Retina (tissue), 1 donor: ENCODE results near the gene PDSS2.
A peak's percentile ranks its signal among the peaks of the same experiment; 100 is the strongest.

Experiments
- DNase-seq: peaks from one replicate; pipeline ENCODE4 v3.0.0-alpha.2; 2016

The PDSS2 gene

DNA sequence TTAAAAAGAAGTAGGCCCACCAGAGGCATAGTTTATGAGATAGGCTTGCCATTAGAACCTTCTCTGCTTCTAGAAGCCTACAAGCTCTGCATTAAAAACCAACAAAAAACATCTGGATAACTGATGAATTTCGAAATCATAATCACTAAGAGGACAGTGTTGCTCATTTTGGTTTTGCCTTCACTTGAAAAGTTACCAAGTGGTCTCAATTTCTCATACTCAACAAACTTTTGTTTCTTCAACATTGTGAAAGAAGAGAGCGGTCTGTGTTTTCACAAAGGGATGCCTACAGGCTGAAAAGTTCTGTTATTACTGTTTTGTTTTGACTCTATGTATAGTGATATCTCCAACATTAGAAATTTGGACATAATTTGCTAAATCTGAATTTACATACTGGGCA, 98.9 kb downstream of the PDSS2 start:
- no peak for DNase-seq

DNA sequence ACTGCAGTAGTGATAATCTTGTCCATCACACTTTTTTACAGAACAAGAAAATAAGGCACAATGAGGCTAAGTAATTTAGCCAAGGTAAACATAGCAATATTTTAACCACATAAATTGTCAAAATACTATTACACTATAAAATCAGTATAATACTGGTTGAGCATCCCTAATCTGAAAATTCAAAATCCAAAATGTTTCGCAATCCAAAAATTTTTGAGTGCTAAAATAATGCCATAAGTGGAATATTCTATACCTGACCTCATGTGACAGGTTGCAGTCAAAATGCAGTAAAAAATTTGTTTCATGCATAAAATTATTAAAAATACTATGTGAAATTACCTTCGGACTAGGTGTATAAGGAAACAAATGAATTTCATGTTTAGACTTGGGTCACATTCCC, 101.5 kb downstream of the PDSS2 start:
- DNase-seq = no peak

DNA sequence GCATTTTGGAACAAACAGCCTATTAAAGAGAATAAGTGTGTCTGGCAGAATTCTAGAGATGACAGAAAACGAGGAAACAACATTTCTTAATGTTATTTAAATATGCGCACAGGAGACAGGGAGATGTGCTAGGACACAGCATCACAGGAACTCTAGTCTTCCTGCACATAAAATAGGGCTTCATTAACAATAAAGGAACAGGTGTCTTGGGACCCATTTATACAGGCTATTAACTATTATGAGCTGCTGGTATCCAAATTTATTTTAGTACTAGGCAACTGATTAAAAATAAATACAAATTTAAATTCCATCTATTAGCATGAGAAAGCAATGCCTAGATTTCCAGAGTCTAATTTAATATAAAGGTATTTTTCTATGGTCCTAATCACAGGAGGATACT, 102.3 kb downstream of the PDSS2 start:
- no peak for DNase-seq

DNA sequence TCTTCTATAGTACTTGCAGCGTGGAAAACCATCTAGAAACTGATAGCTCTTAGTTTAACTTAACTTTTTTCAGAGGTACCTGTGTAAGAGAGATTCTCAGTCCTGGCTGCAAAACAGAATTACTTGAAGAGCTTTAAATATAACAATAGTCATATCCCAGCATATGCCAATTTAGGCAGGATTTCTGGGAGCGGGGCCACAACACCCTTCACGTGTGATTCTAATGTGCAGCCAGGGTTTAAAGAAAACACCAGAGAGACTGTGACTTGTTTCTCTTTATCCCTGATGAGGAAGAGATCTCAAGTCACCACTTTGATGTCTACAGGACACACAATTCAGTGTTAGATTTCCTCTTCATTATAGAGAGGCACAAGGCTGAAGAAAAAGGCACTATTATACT, 103.7 kb downstream of the PDSS2 start:
- no peak for DNase-seq

DNA sequence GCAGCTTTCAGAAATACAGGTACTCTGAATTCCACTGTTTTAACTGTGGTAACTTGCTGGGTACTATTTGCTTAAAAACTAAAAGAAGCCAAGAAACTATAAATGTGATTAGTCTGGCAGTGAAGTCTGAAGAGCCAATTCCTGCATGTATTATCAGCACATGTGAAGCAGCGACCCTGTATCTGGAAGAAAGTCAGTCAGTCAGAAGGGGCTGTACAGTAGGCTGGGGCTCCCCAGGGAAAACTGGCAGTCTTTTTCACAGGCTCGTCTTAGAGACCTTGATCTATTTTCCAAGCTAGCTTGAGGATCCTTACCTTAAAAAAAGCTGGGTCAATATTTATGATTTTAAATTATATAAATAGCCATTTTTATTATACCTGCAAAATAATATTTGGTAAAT, 104.9 kb downstream of the PDSS2 start:
- peak; percentile 19 for DNase-seq

DNA sequence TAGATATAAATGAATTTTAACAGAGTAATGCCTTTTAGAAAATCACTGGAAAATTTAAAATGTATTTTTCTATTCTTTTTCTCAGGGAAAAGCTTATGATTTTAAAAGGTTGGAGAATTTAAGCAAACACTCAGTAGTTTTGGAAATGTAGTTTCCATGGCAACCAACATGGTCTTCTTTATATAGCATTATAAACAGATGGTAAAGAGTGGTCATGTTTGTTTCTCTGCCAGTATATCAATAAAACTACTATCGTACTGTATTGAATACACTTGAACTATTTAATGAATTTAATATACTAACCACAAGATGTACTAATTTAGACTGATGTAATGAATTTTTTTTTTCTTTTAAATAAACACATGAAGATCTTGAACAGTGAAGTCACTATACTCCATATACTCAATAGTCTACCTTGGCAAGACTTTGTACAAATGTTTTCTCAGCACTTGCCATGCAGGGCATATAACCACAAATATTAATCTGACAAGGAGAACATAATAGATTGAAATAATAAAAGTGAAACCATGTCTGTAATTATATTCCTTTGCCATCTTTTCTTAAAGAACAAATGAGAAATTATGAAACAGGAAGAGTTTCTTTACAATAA, 105.5 kb downstream of the PDSS2 start:
- DNase-seq = no peak

DNA sequence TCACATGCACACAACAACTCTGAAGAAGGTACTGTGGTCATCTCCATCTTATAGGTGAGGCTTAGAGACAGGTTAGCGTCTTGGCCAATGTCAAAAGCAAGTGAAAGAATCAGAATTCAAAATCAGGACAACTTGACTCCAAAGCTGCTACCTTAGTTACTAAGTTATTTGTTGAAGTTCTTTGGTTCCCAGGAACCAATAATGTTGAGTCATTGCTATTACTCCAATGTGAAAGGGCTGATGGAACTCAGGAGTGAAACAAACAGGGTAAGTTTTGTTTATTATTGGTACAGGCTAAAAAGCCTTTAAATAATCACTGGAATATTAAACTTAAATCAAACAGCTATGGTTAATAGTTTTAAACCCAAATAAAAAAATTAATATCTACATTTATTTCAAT, 111.1 kb downstream of the PDSS2 start:
- no peak for DNase-seq

DNA sequence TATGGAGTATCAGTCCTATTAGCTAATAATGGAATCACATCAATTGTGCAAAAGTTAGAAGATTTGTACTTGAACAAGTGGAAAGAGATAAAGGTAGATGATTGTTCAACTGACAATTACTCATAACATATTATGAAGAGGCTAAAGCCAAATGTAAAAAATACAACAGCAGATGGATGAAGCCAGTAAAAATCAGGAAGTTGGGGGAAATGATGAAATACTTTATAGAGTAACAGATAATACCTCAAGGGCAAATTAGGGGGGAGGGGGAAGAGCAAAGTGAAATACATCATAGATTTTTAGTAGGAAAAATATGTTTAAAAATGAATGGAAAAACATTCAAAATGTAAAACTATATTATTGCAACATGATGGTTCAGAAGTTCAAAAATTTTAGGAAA, 114.0 kb downstream of the PDSS2 start:
- DNase-seq = no peak

DNA sequence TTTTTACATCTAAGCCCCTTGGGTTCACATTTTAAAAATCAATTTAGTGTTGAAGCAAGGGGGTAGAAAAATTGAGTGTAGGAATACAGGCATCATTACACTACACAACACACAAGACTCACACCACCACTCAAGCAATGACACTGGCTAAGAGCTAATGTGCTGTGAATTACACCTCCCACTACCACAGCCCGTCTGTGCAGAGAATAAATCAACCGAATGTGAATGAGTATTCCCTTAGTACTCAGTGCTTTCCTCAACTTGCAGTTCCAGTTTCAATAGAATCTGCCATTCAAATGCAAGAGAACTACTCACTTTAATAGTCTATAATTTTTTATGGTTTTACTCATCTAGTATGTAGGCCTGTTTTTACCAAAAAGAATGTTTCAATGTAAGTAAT, 114.4 kb downstream of the PDSS2 start:
- no peak for DNase-seq

DNA sequence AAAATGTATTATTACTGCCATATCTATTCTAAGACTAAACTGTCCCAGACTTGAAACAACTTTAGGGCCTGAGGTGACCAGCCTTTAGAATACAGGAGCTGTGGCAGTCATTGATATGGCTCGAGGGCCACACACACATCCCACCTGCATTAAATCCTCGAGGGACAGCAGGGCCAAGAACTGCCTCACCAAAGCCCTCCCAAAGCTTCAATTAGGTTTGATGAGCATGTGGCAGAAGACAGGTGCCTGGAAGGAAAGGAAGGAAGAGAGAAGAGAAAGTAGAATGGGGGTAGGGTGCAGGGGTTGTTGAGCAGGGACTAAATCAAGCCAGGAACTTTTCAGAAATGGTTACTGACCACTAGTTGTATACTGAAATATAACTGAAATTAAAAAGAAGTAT, 115.0 kb downstream of the PDSS2 start:
- DNase-seq = no peak

DNA sequence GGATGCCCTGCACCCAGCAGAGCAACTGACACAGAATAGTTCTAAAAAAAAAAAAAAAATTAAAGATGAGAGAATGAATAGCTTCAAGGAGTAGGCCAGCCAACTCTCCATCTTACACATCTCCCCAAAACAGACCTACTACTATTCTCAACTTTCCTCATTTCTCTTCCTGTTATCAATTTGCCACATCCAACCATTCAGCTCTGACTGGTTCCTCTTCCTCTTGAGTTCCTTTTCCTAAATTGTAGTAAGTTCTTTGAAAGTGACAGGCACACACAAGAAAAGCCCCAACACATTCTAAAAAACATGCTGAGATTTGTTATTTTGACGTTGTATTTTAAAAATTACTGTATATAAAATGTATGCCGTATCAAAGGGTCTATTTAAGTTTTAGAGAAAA, 117.2 kb downstream of the PDSS2 start:
- no peak for DNase-seq

DNA sequence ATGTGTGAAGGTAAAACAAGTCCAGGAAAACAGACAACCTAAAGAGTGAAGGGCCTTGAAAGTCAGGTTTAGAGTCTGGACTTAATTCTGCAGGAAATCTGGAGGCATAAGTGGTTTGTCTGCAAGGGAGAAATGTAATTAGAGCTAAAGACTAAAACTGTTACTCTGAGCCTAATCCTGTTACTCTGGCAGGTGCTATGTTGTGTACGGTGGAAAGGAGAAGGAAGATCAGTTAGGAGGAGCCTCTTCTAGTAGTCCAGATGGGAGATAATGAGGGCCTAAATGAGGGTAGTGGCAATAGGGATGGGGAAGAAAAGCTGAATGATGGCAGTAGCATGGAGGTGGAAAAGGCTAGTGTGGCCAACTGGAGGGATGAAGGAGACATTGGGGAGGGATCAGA, 118.5 kb downstream of the PDSS2 start:
- no peak for DNase-seq

DNA sequence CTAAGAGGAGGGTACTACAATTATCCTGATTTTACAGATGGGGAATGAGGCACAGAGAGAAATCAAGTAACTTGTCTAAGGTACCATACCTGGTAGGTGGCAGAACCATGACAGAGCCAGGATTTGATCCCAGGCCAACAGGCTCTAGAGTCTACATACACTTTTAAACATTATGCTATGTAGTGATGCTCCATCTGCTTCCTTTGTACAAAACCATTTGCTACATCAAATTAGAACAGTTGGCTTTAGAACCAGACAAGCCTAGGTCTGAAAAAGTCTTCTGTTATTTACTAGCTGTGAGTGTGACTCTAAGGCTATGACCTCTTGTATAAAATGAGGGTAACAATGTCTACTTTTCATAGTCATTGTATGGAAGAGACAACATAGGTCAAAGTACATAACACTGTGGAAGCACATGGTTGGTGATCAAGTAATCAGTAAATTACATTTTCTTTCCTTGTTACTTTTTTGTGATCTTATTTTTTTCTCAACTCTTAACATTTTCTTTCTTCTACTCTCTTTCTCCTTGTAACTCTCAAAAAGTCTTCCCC, 122.1 kb downstream of the PDSS2 start:
- no peak for DNase-seq

DNA sequence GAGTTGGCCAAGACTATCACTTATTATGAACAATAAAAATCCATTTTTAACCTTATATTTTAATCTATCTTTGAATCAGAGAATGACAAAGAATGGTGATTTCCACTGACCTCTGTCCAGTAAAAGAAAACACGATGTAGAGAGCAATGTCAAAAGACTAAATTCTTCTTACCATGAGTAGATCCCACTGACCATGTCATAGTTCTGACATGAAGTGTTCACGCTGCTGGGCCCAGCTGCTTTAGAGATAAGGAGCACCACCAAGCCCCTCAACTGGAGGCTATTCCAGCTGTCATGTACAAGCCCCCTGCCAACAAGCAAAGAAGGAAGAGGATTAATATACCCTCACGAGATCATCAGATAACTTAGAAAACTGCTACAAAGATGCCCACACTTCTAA, 125.3 kb downstream of the PDSS2 start:
- DNase-seq = no peak

DNA sequence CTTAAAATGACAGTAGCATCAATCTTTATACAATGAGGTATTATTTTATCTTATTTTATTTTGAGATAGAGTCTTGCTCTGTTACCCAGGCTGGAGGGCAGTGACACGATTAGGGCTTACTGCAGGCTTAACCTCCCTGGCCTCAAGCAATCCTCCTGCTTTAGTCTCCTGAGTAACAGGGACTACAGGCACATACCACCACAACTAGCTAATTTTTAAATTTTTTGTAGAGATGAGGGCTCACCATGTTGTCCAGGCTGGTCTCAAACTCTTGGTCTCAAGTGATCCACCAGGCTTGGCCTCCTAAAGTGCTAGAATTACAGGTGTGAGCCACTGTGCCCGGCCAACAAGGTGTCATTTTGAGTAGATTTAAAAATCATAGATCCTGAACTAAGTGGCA, 125.9 kb downstream of the PDSS2 start:
- no peak for DNase-seq

DNA sequence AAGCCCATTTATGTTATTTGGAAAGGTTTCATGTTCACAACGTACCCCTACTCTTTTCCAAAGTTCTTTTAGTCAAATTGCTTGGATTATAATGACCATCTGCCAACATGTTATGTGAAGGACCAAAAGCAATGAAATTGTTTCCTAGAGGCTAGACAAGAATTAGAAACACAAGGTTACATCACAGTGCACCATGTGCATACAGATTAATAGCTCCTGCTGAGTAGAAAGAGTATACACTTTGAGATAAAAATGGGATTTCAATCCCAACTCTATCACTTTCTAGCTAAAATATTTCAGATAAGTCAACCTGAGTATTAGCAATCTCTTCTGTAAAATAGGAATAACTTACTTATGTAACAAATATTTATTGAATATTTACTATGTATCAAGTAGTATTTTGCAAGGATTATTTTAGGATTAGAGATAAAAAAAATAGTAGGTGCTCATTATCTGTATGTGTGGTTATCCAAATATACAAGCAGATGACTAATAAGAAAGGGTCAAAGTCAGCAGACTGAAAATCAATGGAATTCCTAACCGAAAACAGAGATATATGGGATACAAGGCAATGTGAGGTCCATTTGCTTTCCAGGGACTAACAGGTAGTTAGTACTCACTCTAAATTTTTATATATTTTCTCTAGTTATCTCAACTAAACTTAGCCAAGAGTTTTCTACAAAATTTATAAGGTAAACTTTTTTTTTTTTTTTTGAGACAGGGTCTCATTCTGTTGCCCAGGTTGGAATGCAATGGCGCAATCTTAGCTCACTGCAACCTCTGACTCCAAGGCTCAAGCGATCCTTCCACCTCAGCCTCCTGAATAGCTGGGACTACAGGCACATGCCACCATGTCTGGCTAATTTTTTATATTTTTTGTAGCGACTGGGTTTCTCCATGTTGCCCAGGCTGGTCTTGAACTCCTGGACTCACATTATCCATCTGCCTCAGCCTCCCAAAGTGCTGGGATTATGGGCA, 127.7 kb downstream of the PDSS2 start:
- no peak for DNase-seq

DNA sequence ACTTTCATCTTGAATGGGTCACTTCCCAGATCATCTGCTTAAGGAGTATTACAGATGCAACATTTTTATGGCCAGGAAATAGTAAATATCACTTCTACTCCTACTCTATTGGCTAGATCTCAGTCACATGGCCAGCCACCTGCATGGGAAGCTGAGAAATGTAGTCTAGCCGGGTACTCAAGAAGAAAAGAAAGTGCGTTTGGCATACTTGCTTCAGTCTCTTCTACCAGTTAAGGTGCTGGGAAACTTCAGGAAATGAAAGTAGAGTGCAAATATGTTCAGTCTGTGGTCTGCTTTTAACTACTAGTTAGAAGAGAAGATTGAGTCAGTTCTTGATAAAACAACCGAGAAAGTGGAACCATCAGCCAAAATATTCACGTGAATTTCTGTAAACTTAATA, 129.2 kb downstream of the PDSS2 start:
- DNase-seq = no peak

DNA sequence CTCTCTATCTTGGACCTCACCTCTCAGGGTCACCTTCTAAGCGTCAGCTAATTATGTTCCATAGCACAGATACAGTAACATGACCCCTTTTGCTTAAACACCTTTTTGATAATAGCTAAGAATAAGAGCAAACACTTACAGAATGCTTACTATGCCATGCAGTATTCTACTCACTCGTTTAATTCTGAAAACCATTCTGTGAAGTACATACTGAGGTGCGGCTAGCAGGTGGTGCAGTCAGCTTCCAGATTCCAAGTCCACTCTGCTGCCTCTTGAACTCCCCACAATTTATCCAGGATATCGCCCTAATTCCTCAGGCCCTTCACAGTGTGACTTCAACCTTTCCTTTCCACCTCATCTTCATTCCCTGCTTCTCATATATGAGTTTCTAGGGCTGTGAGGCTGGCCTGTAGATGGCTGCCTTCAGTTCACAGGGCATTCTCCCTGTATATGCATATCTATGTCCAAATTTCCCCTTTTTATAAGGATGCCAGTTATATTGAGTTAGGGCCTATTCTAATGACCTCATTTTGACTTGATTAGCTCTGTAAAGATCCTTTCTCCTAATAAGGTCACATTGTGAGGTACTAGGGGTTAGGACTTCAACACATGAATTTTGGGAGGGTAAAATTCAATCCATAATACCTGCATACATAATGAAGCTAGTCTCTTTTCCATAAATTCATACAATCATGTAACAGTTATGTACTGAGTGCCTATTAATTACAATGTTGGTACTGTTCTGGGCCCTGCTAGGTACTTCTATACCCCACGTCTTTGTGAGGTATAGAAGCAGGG, 130.1 kb downstream of the PDSS2 start:
- no peak for DNase-seq

DNA sequence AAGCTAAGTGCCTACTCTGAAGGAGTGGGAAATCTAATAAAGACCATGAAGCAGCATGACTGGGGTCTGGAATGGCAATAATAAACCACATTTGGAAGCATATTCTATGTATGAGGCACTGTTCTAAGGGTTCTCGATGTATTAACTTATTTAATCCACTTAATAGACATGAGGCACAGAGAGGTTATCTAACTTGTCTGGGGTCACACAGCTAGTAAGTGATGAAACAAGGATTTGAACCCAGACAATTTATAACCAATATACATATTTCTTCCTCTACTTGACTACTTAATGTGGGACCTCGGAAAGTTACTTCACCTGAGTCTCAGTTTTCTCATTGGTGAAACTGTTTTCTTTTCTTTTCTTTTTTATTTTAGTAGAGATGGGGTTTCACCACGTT, 131.3 kb downstream of the PDSS2 start:
- no peak for DNase-seq

DNA sequence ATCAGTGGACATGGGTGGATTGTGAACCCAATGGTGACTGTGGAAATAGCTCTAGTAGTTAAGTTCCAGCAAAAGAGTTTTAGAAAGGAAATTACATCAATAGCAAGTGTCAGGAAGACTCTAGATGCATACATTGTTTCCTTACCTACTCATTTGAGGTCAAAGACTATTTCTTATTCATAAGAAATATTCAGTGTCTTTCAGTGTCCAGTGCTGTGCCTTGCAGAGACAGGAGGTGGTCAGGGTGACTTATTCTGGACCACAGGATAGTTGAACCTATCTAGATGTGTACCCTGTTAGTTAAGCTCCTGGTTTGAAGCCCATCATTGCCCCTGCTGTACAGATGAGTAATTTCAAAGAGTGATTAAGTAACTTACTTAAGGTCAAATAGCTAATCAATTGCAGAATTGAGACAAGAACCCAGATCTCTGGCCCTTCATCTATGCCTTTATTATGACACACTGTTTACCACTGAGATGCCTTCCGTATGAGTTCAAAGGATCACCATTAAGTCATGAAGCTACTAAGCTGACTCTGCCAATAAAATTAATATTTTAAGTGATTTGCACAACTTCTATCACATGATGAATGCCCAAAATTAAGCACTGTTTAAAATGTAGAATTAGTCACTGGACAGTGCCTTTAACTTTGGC, 136.1 kb downstream of the PDSS2 start:
- DNase-seq = no peak

DNA sequence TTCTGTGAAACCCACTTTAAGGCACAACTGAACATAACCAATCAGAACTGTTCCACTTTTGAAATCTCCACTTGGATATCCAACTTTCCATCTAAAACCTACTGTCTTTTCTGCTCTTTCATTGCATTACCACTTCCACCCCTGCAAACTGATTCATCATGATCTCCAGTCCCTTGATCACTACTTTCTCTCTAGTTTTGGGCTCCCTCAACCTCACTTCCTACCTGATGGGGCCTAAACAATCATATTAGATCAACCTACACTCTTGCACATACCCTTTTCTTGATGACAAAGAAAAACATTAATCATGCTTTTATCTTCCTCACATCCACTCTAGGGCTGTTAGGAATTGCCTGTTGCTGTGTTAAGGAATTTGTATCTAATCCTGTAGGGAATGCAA, 137.6 kb downstream of the PDSS2 start:
- DNase-seq = no peak

DNA sequence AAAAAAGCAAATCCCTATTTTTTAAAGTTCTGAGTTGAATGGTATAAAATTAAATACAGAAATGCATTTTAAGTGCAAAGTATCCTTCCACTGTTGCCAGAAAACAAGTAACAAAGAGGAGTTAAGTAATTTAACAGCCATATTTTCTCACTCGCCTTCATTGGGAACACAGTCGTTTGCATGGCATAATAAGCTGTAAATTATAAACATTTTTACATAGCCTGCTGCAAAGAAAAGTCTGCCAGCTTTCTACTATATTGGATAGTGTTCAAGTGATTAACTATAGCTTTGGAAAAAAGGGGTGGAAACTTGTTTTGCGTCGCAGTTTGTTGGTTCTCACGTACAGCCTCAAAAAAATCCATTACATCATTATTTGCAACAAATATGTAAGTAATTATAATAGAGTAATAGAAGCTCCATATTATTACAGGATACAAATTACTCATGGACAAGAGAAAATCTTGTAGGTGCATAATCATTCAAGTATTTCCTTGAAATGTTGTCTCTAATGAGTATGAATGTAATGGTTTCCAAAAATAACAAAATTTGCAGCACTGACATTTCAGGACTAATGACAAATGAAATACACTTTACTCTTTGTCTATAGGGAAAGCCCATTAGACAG, 139.3 kb downstream of the PDSS2 start:
- no peak for DNase-seq
